ENCODE measurements around the gene ZBTB7C.

DNA sequence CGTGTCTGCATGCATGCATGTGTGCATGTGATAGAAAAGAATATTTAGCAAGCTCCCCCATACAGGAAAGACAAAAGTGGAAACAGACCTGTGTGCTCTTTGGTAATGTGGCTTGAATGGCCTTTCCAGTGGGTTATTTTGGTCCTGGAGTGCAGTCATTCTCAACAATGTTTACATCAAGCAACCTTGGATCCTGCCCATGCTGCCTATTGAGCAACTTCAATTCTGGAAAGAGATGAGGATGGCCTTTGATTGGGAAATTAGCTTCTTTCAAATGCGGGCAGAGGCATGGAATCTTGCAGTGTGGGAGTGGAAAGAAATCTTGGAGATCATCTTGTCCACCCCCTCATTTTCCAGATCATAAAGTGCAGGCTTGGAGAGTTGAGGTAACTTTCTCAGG, 391.5 kb downstream of the ZBTB7C start:
- TF ChIP-seq RAD21 (IDR thresholded peaks at IDR 0.05 in 1 of 2, conservative IDR thresholded peaks at IDR 0.05 in 1 of 2; ENCODE audit: low read depth in 2 of 2, low read length in 2 of 2) (no peak), RNF2 (IDR thresholded peaks at IDR 0.05; ENCODE audit: borderline replicate concordance, low read depth, low read length, missing control alignments, poor library complexity, severe bottlenecking) (no peak), BRCA1 (IDR thresholded peaks at IDR 0.05; ENCODE audit: low read depth, low read length) (no peak)
- TF ChIP-seq, protein P1, sequence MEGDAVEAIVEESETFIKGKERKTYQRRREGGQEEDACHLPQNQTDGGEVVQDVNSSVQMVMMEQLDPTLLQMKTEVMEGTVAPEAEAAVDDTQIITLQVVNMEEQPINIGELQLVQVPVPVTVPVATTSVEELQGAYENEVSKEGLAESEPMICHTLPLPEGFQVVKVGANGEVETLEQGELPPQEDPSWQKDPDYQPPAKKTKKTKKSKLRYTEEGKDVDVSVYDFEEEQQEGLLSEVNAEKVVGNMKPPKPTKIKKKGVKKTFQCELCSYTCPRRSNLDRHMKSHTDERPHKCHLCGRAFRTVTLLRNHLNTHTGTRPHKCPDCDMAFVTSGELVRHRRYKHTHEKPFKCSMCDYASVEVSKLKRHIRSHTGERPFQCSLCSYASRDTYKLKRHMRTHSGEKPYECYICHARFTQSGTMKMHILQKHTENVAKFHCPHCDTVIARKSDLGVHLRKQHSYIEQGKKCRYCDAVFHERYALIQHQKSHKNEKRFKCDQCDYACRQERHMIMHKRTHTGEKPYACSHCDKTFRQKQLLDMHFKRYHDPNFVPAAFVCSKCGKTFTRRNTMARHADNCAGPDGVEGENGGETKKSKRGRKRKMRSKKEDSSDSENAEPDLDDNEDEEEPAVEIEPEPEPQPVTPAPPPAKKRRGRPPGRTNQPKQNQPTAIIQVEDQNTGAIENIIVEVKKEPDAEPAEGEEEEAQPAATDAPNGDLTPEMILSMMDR (IDR thresholded peaks at IDR 0.05; ENCODE audit: control extremely low read depth in 1 of 3, insufficient read depth in 1 of 3, low read depth in 1 of 3, low read length in 3 of 3), result no peak
